GM21515 (cell line): ENCODE data around the gene ANKRD34A.
A peak's percentile ranks its signal among the peaks of the same experiment; 100 is the strongest.

Source experiments
- ATAC-seq: cut with Tn5 transposase; IDR thresholded peaks from one replicate; pipeline ENCODE4 v1.9.1; 2021; ENCODE audit not compliant: unreplicated experiment

Gene ANKRD34A

GRCh38 chr1:145974721-145975120, 10.3 kb upstream of the ANKRD34A start:
- ATAC-seq = no peak

- no peak for ATAC-seq
Observed at GRCh38 chr1:145972580-145972979, 8.2 kb upstream of the ANKRD34A start.

GRCh38 chr1:145967288-145967687, 2.9 kb upstream of the ANKRD34A start:
- no peak for ATAC-seq

- ATAC-seq = no peak
Observed at GRCh38 chr1:145965119-145965744, 857 bp upstream of the ANKRD34A start.

- no peak for ATAC-seq
Observed at GRCh38 chr1:145963265-145964019, 933 bp downstream of the ANKRD34A start.

GRCh38 chr1:145962157-145963102, 1.9 kb downstream of the ANKRD34A start:
- no peak for ATAC-seq

GRCh38 chr1:145961425-145962156, 2.8 kb downstream of the ANKRD34A start:
- no peak for ATAC-seq

- ATAC-seq = no peak
Observed at GRCh38 chr1:145961109-145961424, 3.3 kb downstream of the ANKRD34A start.

- no peak for ATAC-seq
Observed at GRCh38 chr1:145960468-145961108, 3.8 kb downstream of the ANKRD34A start.

GRCh38 chr1:145959957-145960467, 4.4 kb downstream of the ANKRD34A start:
- no peak for ATAC-seq

GRCh38 chr1:145959333-145959732, 5.0 kb downstream of the ANKRD34A start:
- no peak for ATAC-seq

GRCh38 chr1:145958734-145959133, 5.6 kb downstream of the ANKRD34A start:
- no peak for ATAC-seq

- peak; percentile 84 for ATAC-seq
Observed at GRCh38 chr1:145957443-145958319, 6.7 kb downstream of the ANKRD34A start, which contains the start of gene LIX1L. Gene LIX1L (minus strand): TSS chr1:145958017. CDS start chr1:145957927, 90 bp downstream.

GRCh38 chr1:145956781-145957442, 7.5 kb downstream of the ANKRD34A start:
- no peak for ATAC-seq

GRCh38 chr1:145956361-145956760, 8.0 kb downstream of the ANKRD34A start:
- ATAC-seq = no peak

GRCh38 chr1:145955436-145955835, 8.9 kb downstream of the ANKRD34A start:
- ATAC-seq = no peak

- no peak for ATAC-seq
Observed at GRCh38 chr1:145953861-145954260, 10.5 kb downstream of the ANKRD34A start.

GRCh38 chr1:145952903-145953302, 11.5 kb downstream of the ANKRD34A start:
- ATAC-seq = no peak

- ATAC-seq = no peak
Observed at GRCh38 chr1:145951526-145951925, 12.8 kb downstream of the ANKRD34A start.
